ENCODE measurements around the gene MUC15.

GRCh38 chr11:26571861-26572654 is at the start of gene MUC15:
- TF ChIP-seq CTCF (IDR thresholded peaks at IDR 0.05; ENCODE audit: insufficient read depth, low read length): no peak
- no peak for TF ChIP-seq POLR2AphosphoS5 (IDR thresholded peaks at IDR 0.05; ENCODE audit: low read depth)
- no peak for TF ChIP-seq REST (IDR thresholded peaks at IDR 0.05; ENCODE audit: insufficient replicate concordance, low read depth)
- TF ChIP-seq SPI1 (IDR thresholded peaks at IDR 0.05; ENCODE audit: borderline replicate concordance, low read depth): no peak

All from HL-60 (cell line).